CD4-positive, alpha-beta T cell treated with Interleukin-17A for 1 hour (primary cell): ENCODE data around the gene ITGA2B.
"Not testable (repeated sequence)": the region's sequence is repeated elsewhere in the genome, so short reads cannot be mapped to it uniquely, and the experiment has no call there.

Source experiments
- DNase-seq: peaks from one replicate; pipeline ENCODE4 v3.0.0-alpha.2; 2020

ITGA2B gene

DNA sequence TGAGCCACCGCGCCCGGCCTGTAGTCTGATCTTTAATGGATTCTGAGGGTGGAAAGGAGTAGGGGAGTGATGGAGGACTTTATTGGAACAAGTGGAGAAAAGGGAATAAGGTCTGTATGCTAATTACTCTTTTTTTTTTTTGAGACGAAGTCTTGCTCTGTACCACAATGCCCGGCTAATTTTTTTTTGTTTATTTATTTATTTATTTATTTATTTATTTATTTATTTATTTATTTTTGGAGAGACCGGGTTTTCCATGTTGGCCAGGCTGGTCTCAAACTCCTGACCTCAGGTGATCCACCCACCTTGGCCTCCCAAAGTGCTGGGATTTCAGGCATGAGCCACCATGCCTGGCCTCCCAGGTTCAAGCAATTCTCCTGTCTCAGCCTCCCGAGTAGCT is 59.9 kb downstream of the ITGA2B start:
- not testable (repeated sequence) for DNase-seq

DNA sequence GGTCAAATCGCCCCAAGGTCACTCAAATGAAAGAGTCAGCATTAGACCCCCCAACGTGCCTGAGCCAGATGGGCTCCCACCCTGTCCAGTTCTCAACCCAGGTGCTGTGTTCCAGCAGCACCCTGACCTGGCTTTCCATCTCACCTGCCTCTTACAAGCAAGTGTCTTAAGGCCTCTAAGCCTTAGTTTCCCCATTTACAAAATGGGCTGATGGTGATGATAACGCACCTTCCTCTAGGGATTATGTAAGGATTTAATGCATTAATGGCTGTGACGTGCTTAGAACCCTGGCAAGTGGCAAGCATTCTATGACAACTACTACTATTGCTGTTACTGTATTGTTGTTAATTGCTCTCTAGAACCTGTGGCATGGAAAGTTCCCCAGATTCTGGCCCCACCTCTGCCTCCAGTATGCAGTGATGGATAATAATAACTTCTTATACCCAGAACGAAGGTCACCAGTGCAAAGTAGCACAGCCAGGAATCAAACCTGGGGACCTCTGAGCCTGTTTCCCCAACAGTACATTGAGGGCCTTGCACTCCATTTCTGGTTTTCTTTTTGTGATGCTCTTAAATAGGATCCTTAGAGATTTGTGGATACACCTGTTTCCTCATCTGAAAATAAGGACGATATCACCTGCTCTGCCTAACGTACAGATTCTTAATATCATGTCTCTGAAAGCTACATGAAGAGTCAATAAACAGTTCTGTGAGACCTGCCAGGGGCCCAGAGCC is 61.6 kb downstream of the ITGA2B start:
- no peak for DNase-seq

DNA sequence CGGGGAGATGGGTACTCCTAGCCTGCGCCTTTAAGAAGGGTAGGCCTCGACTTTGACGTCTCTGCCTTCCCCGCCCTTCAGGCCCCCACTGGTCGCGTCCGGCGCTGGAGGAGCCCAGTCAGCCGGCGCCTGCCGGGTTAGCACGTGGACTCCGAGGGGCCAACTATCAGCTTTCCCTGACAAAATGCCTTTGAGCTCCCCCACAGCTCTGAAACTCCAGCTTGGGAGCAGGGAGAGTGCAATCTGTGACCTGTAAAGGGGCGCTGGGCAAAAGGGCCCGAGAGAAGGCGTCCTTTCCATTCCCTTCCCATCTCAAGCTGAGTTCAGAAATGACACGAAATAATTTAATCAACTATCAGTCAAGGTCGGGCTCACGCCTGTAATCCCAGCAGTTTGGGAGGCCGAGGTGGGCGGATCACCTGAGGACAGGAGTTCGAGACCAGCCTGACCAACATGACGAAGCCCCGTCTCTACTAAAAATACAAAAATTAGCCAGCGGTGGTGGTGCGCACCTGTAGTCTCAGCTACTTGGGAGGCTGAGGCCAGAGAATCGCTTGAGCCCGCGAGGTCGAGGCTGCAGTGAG is 62.5 kb downstream of the ITGA2B start:
- DNase-seq: peak; percentile 96

- DNase-seq: peak; percentile 95
These were observed 64.7 kb downstream of the ITGA2B start, which contains the start of gene SLC25A39 for GRCh38 chr17:44324571-44325275. Gene SLC25A39, minus strand, starts transcription at chr17:44324823. Its CDS starts 1,261 bp downstream, at chr17:44323562.

DNA sequence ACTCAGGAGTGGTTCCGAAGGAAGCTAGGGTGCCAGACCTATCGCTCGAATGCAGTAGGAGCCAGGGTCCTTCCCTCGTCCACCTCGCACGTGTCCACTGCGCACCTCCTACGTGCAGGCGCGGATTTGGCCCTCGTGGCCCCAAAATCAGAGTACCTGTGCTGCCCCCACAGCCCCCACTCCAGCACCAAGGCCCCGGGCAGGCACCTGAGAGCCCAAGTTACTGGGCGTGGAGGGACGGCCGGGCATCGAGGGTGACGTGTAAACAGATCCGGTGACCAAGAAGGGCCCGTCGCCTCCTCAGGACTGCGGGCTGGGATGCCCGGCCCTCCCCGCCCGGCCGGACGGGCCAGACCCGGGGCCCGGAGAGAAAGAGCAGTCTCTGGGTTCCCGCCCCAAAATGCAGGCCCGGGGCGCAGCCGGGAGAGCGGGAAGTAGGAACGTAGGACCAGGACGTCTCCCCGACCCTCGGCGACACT is 65.3 kb downstream of the ITGA2B start:
- DNase-seq: no peak

- DNase-seq: no peak
These were observed 65.9 kb downstream of the ITGA2B start for GRCh38 chr17:44323359-44324091.

- no peak for DNase-seq
These were observed 67.1 kb downstream of the ITGA2B start for GRCh38 chr17:44322236-44322895.
